HFFc6 (cell line): Measurements from ENCODE around the gene CAB39. TPM values are rescaled to one million over a fixed set of nuclear protein-coding genes. Genes with fewer than 3 reads are reported as not detected.

Source experiments
- DNase-seq: peaks from one replicate; pipeline ENCODE4 v3.0.0-alpha.2; 2018
- H3K27ac Mint-ChIP-seq: 2 replicates; pipeline ENCODE4 v1.8.0; 2020; ENCODE audit warnings: mild to moderate bottlenecking, mixed read lengths
- H3K27me3 Mint-ChIP-seq: 2 replicates; pipeline ENCODE4 v1.8.0; 2021; ENCODE audit warnings: mild to moderate bottlenecking, moderate library complexity, mixed read lengths; ENCODE audit not compliant: insufficient read depth
- H3K36me3 Mint-ChIP-seq: 2 replicates; pipeline ENCODE4 v1.8.0; 2021; ENCODE audit warnings: low read depth, mixed read lengths
- H3K4me1 Mint-ChIP-seq: 2 replicates; pipeline ENCODE4 v1.8.0; 2020; ENCODE audit warnings: low read depth, mixed read lengths
- H3K4me3 Mint-ChIP-seq: 2 replicates; pipeline ENCODE4 v1.8.0; 2020; ENCODE audit warnings: mild to moderate bottlenecking, moderate library complexity, mixed read lengths
- H3K9me3 Mint-ChIP-seq: 2 replicates; pipeline ENCODE4 v1.8.0; 2020; ENCODE audit warnings: mild to moderate bottlenecking, mixed read lengths
- total RNA-seq, 6 experiments: library from RNA; stranded (reverse); fragmentation: NEBNext Ultra II Directional; extraction: Animal tissue kit (Norgen Biotek cat#: 25700); gene quantifications; 2 replicates in 1 of 6; 3 replicates in 5 of 6; pipeline ENCODE4 v1.2.3, GENCODE V29; 2021
- TF ChIP-seq, protein P1 (sequence below): fragments of 200-600 bp; sonication (generic); IDR thresholded peaks from 2 replicates; pipeline ENCODE4 v1.5.0; 2021; ENCODE audit warnings: antibody characterized with exemption, mild to moderate bottlenecking

CAB39 gene
- total RNA-seq, 6 experiments from 2014 or later, result 50.5 to 60.5 (median 55.4) TPM

DNA sequence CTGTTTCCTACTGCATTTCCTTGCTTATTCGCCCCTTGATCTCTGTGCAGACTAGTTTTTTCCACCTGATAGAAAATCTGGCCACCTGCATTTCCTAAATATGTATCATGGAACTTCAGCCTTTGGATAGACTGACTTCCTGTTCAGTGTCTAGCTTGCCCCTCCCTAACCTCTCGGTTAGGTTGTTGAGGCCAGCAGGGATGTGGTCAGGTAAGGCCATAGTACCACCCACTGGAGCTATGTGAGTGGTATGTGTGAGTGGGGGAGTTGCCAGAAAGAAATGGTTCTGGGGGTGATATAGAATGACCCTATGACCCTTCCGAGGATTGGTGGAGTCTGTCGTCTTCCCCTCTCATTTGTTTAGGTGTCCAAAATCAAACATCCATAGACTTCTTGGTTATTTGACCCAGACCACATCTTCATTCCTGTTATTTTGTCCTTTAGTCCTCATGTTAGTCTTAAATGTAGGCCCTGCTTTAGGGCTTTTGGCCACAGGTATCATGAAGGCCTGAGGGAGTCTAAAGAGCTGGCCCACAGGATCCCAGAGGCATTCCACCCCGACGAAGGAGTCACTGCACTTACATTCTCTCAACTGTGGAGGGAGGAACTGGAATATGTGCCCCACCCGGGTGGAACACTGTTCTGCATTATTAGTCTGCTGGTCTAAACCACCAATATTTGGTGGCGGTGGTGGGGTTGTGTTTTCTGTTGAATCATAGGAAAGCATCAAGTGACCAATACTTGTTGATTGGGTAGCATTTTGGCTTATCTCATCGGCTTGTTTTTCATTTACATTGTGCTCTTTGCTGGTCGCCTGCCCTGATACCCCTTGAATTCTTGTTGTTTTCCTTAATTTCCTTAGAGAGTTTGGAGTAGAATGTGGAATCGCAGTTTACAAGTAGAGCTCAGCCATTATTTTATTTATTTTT, 21.9 kb downstream of the CAB39 start:
- DNase-seq, result no peak
- Mint-ChIP-seq H3K9me3 (no peaks in the 10 kb centered on the region), H3K4me1 (peaks cover 65% of the 10 kb centered on the region), H3K27me3 (no peaks in the 10 kb centered on the region; the same call in 1 of the 2 replicates), H3K27ac (no peak overlapping the region), H3K36me3 (peaks cover 11% of the 10 kb centered on the region), H3K4me3 (no peak overlapping the region)
- TF ChIP-seq, protein P1, sequence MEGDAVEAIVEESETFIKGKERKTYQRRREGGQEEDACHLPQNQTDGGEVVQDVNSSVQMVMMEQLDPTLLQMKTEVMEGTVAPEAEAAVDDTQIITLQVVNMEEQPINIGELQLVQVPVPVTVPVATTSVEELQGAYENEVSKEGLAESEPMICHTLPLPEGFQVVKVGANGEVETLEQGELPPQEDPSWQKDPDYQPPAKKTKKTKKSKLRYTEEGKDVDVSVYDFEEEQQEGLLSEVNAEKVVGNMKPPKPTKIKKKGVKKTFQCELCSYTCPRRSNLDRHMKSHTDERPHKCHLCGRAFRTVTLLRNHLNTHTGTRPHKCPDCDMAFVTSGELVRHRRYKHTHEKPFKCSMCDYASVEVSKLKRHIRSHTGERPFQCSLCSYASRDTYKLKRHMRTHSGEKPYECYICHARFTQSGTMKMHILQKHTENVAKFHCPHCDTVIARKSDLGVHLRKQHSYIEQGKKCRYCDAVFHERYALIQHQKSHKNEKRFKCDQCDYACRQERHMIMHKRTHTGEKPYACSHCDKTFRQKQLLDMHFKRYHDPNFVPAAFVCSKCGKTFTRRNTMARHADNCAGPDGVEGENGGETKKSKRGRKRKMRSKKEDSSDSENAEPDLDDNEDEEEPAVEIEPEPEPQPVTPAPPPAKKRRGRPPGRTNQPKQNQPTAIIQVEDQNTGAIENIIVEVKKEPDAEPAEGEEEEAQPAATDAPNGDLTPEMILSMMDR, result no peak

- Mint-ChIP-seq H3K27ac (peak overlapping the region; percentile 3; the same call in 1 of the 2 replicates), H3K27me3 (no peaks in the 10 kb centered on the region; the same call in 1 of the 2 replicates), H3K4me1 (peaks cover 62% of the 10 kb centered on the region), H3K4me3 (no peak overlapping the region), H3K9me3 (no peaks in the 10 kb centered on the region), H3K36me3 (peaks cover 21% of the 10 kb centered on the region)
- DNase-seq, result no peak
- TF ChIP-seq, protein P1, result no peak
These were observed 23.2 kb downstream of the CAB39 start for GRCh38 chr2:230735884-230736283.

- Mint-ChIP-seq H3K36me3 (peaks cover 22% of the 10 kb centered on the region), H3K4me3 (no peak overlapping the region), H3K9me3 (no peaks in the 10 kb centered on the region), H3K4me1 (peaks cover 55% of the 10 kb centered on the region), H3K27ac (no peak overlapping the region), H3K27me3 (no peaks in the 10 kb centered on the region; the same call in 1 of the 2 replicates)
- no peak for DNase-seq
- TF ChIP-seq, protein P1, result no peak
These were observed 24.7 kb downstream of the CAB39 start for GRCh38 chr2:230737300-230737699.

- Mint-ChIP-seq H3K4me1 (peaks cover 51% of the 10 kb centered on the region), H3K27me3 (no peaks in the 10 kb centered on the region; the same call in 1 of the 2 replicates), H3K27ac (peak overlapping the region; percentile 46; the same call in 1 of the 2 replicates), H3K4me3 (no peak overlapping the region), H3K9me3 (no peaks in the 10 kb centered on the region), H3K36me3 (peaks cover 27% of the 10 kb centered on the region)
- no peak for DNase-seq
- TF ChIP-seq, protein P1, result no peak
These were observed 25.2 kb downstream of the CAB39 start for GRCh38 chr2:230737791-230738226.

- Mint-ChIP-seq H3K36me3 (peaks cover 32% of the 10 kb centered on the region), H3K4me1 (peaks cover 50% of the 10 kb centered on the region), H3K27me3 (no peaks in the 10 kb centered on the region; the same call in 1 of the 2 replicates), H3K27ac (peak overlapping the region; percentile 46), H3K9me3 (no peaks in the 10 kb centered on the region), H3K4me3 (no peak overlapping the region)
- no peak for DNase-seq
- TF ChIP-seq, protein P1, result no peak
These were observed 25.8 kb downstream of the CAB39 start for GRCh38 chr2:230738391-230738811.
